ENCODE data around the gene BMPR1A.

The BMPR1A gene

DNA sequence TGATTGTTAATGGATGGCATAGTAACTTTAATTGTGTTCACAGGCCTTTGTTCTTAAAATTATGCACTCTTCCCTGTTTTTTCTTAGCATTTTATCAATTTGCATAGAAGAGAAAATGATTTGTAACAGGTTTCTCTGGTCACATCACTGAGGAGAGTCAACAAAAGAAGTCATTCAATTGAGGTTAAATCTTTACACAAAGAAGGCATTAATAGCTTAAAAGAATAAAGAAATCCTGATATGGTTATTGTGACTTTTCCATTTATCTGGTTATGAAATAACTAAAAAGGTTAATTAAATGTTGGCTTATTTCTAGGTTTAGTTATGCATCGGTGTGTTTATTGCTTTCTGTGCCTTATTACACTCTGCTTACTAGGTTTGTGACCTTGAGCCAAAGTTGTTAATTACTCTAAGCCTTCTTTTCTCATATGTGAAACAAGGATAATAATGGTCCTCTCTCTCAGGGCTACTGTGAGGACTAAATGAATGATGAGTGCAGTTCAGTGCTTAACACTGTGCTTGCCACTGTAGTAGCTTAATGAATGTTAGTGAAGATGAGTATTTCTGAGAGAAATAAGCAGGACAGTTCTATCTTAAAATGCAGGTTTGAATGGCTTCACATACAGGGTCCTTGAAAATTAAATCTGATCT is 12.1 kb downstream of the BMPR1A start:
- H4K20me1 ChIP-seq (ENCODE audit: insufficient read depth, low read length), result peaks cover 33% of the 10 kb centered on the region
- H3K9me3 ChIP-seq (ENCODE audit: insufficient read depth, low read length), result no peaks in the 10 kb centered on the region
- H3K4me2 ChIP-seq (ENCODE audit: low read length), result no peak overlapping the region
- no peaks in the 10 kb centered on the region for H3K27me3 ChIP-seq (ENCODE audit: low read depth, low read length)
- no peak overlapping the region for H3K27ac ChIP-seq (ENCODE audit: low read length)
- H3K79me2 ChIP-seq (ENCODE audit: low read length), result peaks cover 69% of the 10 kb centered on the region
- no peak overlapping the region for H3K4me3 ChIP-seq (ENCODE audit: low read length)
- TF ChIP-seq, protein P1, sequence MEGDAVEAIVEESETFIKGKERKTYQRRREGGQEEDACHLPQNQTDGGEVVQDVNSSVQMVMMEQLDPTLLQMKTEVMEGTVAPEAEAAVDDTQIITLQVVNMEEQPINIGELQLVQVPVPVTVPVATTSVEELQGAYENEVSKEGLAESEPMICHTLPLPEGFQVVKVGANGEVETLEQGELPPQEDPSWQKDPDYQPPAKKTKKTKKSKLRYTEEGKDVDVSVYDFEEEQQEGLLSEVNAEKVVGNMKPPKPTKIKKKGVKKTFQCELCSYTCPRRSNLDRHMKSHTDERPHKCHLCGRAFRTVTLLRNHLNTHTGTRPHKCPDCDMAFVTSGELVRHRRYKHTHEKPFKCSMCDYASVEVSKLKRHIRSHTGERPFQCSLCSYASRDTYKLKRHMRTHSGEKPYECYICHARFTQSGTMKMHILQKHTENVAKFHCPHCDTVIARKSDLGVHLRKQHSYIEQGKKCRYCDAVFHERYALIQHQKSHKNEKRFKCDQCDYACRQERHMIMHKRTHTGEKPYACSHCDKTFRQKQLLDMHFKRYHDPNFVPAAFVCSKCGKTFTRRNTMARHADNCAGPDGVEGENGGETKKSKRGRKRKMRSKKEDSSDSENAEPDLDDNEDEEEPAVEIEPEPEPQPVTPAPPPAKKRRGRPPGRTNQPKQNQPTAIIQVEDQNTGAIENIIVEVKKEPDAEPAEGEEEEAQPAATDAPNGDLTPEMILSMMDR (IDR thresholded peaks at IDR 0.05; ENCODE audit: low read depth, low read length), result no peak
- no peak for TF ChIP-seq EZH2phosphoT487 (IDR thresholded peaks at IDR 0.05; ENCODE audit: low read depth)
- no peak overlapping the region for H3K9ac ChIP-seq (ENCODE audit: low read length)
- no peak overlapping the region for H2AFZ ChIP-seq (ENCODE audit: low read depth, low read length)
- H3K36me3 ChIP-seq (replicated peaks; ENCODE audit: low read depth, low read length), result no peaks in the 10 kb centered on the region
- no peaks in the 10 kb centered on the region for H3K4me1 ChIP-seq (ENCODE audit: low read length)

DNA sequence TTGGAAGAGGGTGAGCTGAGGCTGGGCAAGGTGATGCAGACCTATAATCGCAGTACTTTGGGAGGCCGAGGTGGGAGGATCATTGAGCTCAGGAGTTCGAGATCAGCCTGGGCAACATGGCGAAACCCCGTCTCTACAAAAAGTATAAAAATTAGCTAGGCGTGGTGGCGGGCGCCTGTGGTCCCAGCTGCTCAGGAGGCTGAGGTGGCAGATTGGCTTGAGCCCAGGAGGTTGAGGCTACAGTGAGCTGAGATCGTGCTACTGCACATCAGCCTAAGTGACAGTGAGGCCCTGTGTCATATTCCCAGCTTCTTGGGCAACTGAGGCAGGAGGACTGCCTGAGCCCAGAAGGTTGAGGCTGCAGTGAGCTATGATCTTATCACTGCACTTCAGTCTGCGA is 13.6 kb downstream of the BMPR1A start:
- no peak overlapping the region for H3K9ac ChIP-seq (ENCODE audit: low read length)
- H4K20me1 ChIP-seq (ENCODE audit: insufficient read depth, low read length), result peaks cover 35% of the 10 kb centered on the region
- no peaks in the 10 kb centered on the region for H3K4me1 ChIP-seq (ENCODE audit: low read length)
- no peak for TF ChIP-seq EZH2phosphoT487 (IDR thresholded peaks at IDR 0.05; ENCODE audit: low read depth)
- TF ChIP-seq, protein P1 (IDR thresholded peaks at IDR 0.05; ENCODE audit: low read depth, low read length), result no peak
- H3K79me2 ChIP-seq (ENCODE audit: low read length), result peaks cover 57% of the 10 kb centered on the region
- H3K4me2 ChIP-seq (ENCODE audit: low read length), result no peak overlapping the region
- H3K9me3 ChIP-seq (ENCODE audit: insufficient read depth, low read length), result no peaks in the 10 kb centered on the region
- H3K27ac ChIP-seq (ENCODE audit: low read length), result no peak overlapping the region
- no peak overlapping the region for H2AFZ ChIP-seq (ENCODE audit: low read depth, low read length)
- no peaks in the 10 kb centered on the region for H3K27me3 ChIP-seq (ENCODE audit: low read depth, low read length)
- no peak overlapping the region for H3K4me3 ChIP-seq (ENCODE audit: low read length)
- H3K36me3 ChIP-seq (replicated peaks; ENCODE audit: low read depth, low read length), result no peaks in the 10 kb centered on the region

DNA sequence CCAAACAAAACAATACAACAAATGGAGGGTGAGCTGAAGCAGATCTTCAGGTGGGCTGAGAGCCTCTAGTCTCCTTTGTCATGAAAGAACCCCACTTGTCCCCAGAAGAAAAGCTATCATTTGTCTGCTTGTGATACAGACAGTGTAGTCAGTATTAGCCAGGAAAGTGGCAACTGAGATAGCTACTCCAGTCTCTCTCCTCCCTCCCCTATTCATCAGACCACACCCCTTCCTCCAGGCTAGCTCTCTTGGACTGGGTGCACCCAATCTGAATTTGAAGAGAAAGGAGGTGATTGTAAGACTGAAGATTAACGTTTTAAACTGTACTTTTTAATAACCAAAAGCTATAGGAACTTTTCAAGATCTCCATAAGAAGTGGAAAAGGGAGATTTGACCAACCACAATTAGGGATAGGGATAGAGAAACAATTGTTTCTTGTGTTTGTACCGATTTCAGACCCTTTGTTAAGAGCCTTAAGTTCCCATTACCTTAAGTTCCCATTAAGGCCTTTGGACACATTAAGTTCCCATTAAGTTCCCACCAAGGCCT is 14.1 kb downstream of the BMPR1A start:
- Histone ChIP-seq H3K9me3 (ENCODE audit: insufficient read depth, low read length) (no peaks in the 10 kb centered on the region), H3K27me3 (ENCODE audit: low read depth, low read length) (no peaks in the 10 kb centered on the region), H3K4me3 (ENCODE audit: low read length) (no peak overlapping the region), H4K20me1 (ENCODE audit: insufficient read depth, low read length) (peaks cover 36% of the 10 kb centered on the region), H3K79me2 (ENCODE audit: low read length) (peaks cover 55% of the 10 kb centered on the region), H3K27ac (ENCODE audit: low read length) (no peak overlapping the region), H3K4me2 (ENCODE audit: low read length) (no peak overlapping the region), H2AFZ (ENCODE audit: low read depth, low read length) (no peak overlapping the region), H3K36me3 (replicated peaks; ENCODE audit: low read depth, low read length) (no peaks in the 10 kb centered on the region), H3K4me1 (ENCODE audit: low read length) (no peaks in the 10 kb centered on the region), H3K9ac (ENCODE audit: low read length) (no peak overlapping the region)
- TF ChIP-seq, protein P1 (IDR thresholded peaks at IDR 0.05; ENCODE audit: low read depth, low read length), result no peak
- TF ChIP-seq EZH2phosphoT487 (IDR thresholded peaks at IDR 0.05; ENCODE audit: low read depth), result no peak

DNA sequence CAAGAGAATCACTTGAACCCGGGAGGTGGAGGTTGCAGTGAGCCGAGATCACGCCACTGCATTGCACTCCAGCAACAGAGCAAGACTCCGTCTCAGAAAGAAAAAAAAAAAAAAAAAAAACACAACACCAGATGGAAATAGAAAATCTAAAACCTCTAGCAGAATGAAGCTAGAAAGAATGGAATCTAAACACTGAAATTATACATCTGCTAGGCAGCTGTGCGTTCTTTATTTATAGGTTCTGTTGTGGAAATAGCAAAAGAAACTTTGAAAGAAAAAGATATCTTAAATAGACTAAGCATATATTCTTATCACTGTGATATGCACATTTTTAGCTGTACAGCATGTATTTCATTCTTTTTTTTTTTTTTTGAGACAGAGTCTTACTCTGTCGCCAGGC is 17.1 kb downstream of the BMPR1A start:
- peaks cover 39% of the 10 kb centered on the region for H3K79me2 ChIP-seq (ENCODE audit: low read length)
- no peaks in the 10 kb centered on the region for H3K4me1 ChIP-seq (ENCODE audit: low read length)
- H3K27ac ChIP-seq (ENCODE audit: low read length), result no peak overlapping the region
- H2AFZ ChIP-seq (ENCODE audit: low read depth, low read length), result no peak overlapping the region
- H3K36me3 ChIP-seq (replicated peaks; ENCODE audit: low read depth, low read length), result no peaks in the 10 kb centered on the region
- peaks cover 23% of the 10 kb centered on the region; the same call in 1 of the 2 replicates for H4K20me1 ChIP-seq (ENCODE audit: insufficient read depth, low read length)
- H3K9ac ChIP-seq (ENCODE audit: low read length), result no peak overlapping the region
- H3K4me3 ChIP-seq (ENCODE audit: low read length), result no peak overlapping the region
- H3K27me3 ChIP-seq (ENCODE audit: low read depth, low read length), result no peaks in the 10 kb centered on the region
- no peak overlapping the region for H3K4me2 ChIP-seq (ENCODE audit: low read length)
- TF ChIP-seq EZH2phosphoT487 (IDR thresholded peaks at IDR 0.05; ENCODE audit: low read depth), result no peak
- TF ChIP-seq, protein P1 (IDR thresholded peaks at IDR 0.05; ENCODE audit: low read depth, low read length), result no peak
- H3K9me3 ChIP-seq (ENCODE audit: insufficient read depth, low read length), result no peaks in the 10 kb centered on the region

All from OCI-LY3 (cell line).